Smooth muscle cell (in vitro differentiated cells): Measurements from ENCODE around the gene KCNMB1. TPM values are rescaled to one million over a fixed set of nuclear protein-coding genes. Genes with fewer than 3 reads are reported as not detected.

Experiments
- DNase-seq: peaks from one replicate; lab custom pipeline; 2025; ENCODE audit not compliant: unreplicated experiment; lab: John Stamatoyannopoulos, UW
- H2AFZ ChIP-seq: fragments of 200-600 bp; sonication (generic); 2 replicates; pipeline ENCODE4 v1.6.0; 2016; ENCODE audit warnings: antibody characterized with exemption, low read depth, mild to moderate bottlenecking
- H3F3A ChIP-seq: fragments of 200-600 bp; sonication (generic); 2 replicates; pipeline ENCODE4 v1.6.0; 2017; ENCODE audit warnings: antibody characterized with exemption, low read depth
- H3K27ac ChIP-seq: fragments of 200-600 bp; sonication (generic); 2 replicates; pipeline ENCODE4 v1.5.1; 2016; ENCODE audit warnings: low read depth, mild to moderate bottlenecking
- H3K27me3 ChIP-seq: fragments of 200-600 bp; sonication (generic); 2 replicates; pipeline ENCODE4 v1.6.1; 2016; ENCODE audit warnings: low read depth, mild to moderate bottlenecking
- H3K36me3 ChIP-seq: fragments of 200-600 bp; sonication (generic); 2 replicates; pipeline ENCODE4 v1.5.1; 2016; ENCODE audit warnings: low read depth
- H3K4me1 ChIP-seq: fragments of 200-600 bp; sonication (generic); 2 replicates; pipeline ENCODE4 v1.5.1; 2016; ENCODE audit warnings: low read depth
- H3K4me2 ChIP-seq: fragments of 200-600 bp; sonication (generic); 2 replicates; pipeline ENCODE4 v1.6.0; 2016; ENCODE audit warnings: mild to moderate bottlenecking
- H3K4me3 ChIP-seq: fragments of 200-600 bp; sonication (generic); 2 replicates; pipeline ENCODE4 v1.5.1; 2016; ENCODE audit warnings: mild to moderate bottlenecking
- H3K79me2 ChIP-seq: fragments of 200-600 bp; sonication (generic); 2 replicates; pipeline ENCODE4 v1.6.0; 2016; ENCODE audit warnings: low read depth, mild to moderate bottlenecking
- H3K9ac ChIP-seq: fragments of 200-600 bp; sonication (generic); 2 replicates; pipeline ENCODE4 v1.6.0; 2016; ENCODE audit warnings: low read depth
- H3K9me3 ChIP-seq: fragments of 200-600 bp; sonication (generic); replicated peaks from 2 replicates; pipeline ENCODE4 v1.5.1; 2016; ENCODE audit warnings: low read depth
- H4K20me1 ChIP-seq: fragments of 200-600 bp; sonication (generic); 2 replicates; pipeline ENCODE4 v1.6.0; 2016; ENCODE audit warnings: low read depth
- CTCF ChIP-seq: fragments of 200-600 bp; sonication (generic); IDR thresholded peaks from 2 replicates; pipeline ENCODE4 v1.5.1; 2017; ENCODE audit warnings: borderline replicate concordance, mild to moderate bottlenecking, antibody characterized with exemption; ENCODE audit not compliant: insufficient read depth, poor library complexity, severe bottlenecking
- WGBS: methylation state at CpG from one replicate; pipeline ENCODE4 v1.1.7; 2016; ENCODE audit warnings: low lambda C conversion rate; 5-methylcytosine and 5-hydroxymethylcytosine counted together
- polyA plus RNA-seq: library from polyadenylated mRNA; unstranded; fragments of >200 nt; fragmentation: Nextera tagmentation; extraction: Ambion mirVana; gene quantifications from 2 replicates; pipeline ENCODE4 v1.2.1, GENCODE V29; 2016
- total RNA-seq: library from RNA; depleted of rRNA; stranded (reverse); fragments of >200 nt; gene quantifications from 2 replicates; pipeline ENCODE4 v1.2.3, GENCODE V29; 2014

Gene KCNMB1
- total and polyA plus RNA-seq, 2 experiments from 2014 or later, result 0.54 to 0.63 TPM

GRCh38 chr5:170419643-170420042 is 30.5 kb upstream of the KCNMB1 start:
- Histone ChIP-seq H3K9ac (no peak overlapping the region), H3K4me1 (no peaks in the 10 kb centered on the region), H3K27me3 (no peaks in the 10 kb centered on the region), H3K27ac (no peak overlapping the region), H3K4me3 (no peak overlapping the region), H4K20me1 (no peaks in the 10 kb centered on the region), H3K79me2 (no peaks in the 10 kb centered on the region), H3K9me3 (no peaks in the 10 kb centered on the region), H3F3A (no peaks in the 10 kb centered on the region), H3K4me2 (no peak overlapping the region), H2AFZ (no peak overlapping the region), H3K36me3 (no peaks in the 10 kb centered on the region)
- no peak for TF ChIP-seq CTCF
- DNase-seq, result no peak
- WGBS, result 80% methylated on average over 6 of the region's 6 CpGs

- H3K9me3 ChIP-seq, result no peaks in the 10 kb centered on the region
- no peaks in the 10 kb centered on the region for H3F3A ChIP-seq
- 86% methylated on average over 8 of the region's 8 CpGs for WGBS
- no peaks in the 10 kb centered on the region for H3K79me2 ChIP-seq
- no peak for DNase-seq
- TF ChIP-seq CTCF, result no peak
- no peaks in the 10 kb centered on the region for H3K36me3 ChIP-seq
- no peak overlapping the region for H3K4me3 ChIP-seq
- H3K27ac ChIP-seq, result no peak overlapping the region
- no peaks in the 10 kb centered on the region for H3K27me3 ChIP-seq
- no peaks in the 10 kb centered on the region for H3K4me1 ChIP-seq
- H2AFZ ChIP-seq, result no peak overlapping the region
- no peaks in the 10 kb centered on the region for H4K20me1 ChIP-seq
- H3K9ac ChIP-seq, result no peak overlapping the region
- no peak overlapping the region for H3K4me2 ChIP-seq
These were observed 29.6 kb upstream of the KCNMB1 start for GRCh38 chr5:170418736-170419135.

GRCh38 chr5:170416526-170416925 is 27.4 kb upstream of the KCNMB1 start:
- H3K9ac ChIP-seq, result no peak overlapping the region
- H3K4me3 ChIP-seq, result no peak overlapping the region
- no peak for TF ChIP-seq CTCF
- H3K27ac ChIP-seq, result no peak overlapping the region
- no peaks in the 10 kb centered on the region for H3F3A ChIP-seq
- no peaks in the 10 kb centered on the region for H3K9me3 ChIP-seq
- no peak for DNase-seq
- 81% methylated on average over 4 of the region's 4 CpGs for WGBS
- H3K36me3 ChIP-seq, result no peaks in the 10 kb centered on the region
- H3K4me1 ChIP-seq, result no peaks in the 10 kb centered on the region
- H3K27me3 ChIP-seq, result no peaks in the 10 kb centered on the region
- no peaks in the 10 kb centered on the region for H4K20me1 ChIP-seq
- no peak overlapping the region for H2AFZ ChIP-seq
- no peaks in the 10 kb centered on the region for H3K79me2 ChIP-seq
- H3K4me2 ChIP-seq, result no peak overlapping the region

GRCh38 chr5:170414786-170415185 is 25.6 kb upstream of the KCNMB1 start:
- no peak for TF ChIP-seq CTCF
- no peaks in the 10 kb centered on the region for H3K79me2 ChIP-seq
- 95% methylated on average over 6 of the region's 6 CpGs for WGBS
- H3F3A ChIP-seq, result no peaks in the 10 kb centered on the region
- H3K9ac ChIP-seq, result no peak overlapping the region
- no peak overlapping the region for H3K4me3 ChIP-seq
- no peak for DNase-seq
- H3K9me3 ChIP-seq, result no peaks in the 10 kb centered on the region
- H3K4me2 ChIP-seq, result no peak overlapping the region
- H3K4me1 ChIP-seq, result no peaks in the 10 kb centered on the region
- H3K27me3 ChIP-seq, result no peaks in the 10 kb centered on the region
- H3K36me3 ChIP-seq, result no peaks in the 10 kb centered on the region
- no peak overlapping the region for H2AFZ ChIP-seq
- H3K27ac ChIP-seq, result no peak overlapping the region
- H4K20me1 ChIP-seq, result no peaks in the 10 kb centered on the region
